ENCODE data around the gene MVB12B.

GRCh38 chr9:126378761-126379160, 52.1 kb downstream of the MVB12B start:
- TF ChIP-seq POLR2AphosphoS5 (IDR thresholded peaks at IDR 0.05; ENCODE audit: borderline replicate concordance, low read depth, low read length) (no peak), EZH2 (IDR thresholded peaks at IDR 0.05) (no peak)
